IgD-negative memory B cell (primary cell): ENCODE data around the gene DOP1A. TPM values are rescaled to one million over a fixed set of nuclear protein-coding genes. Genes with fewer than 3 reads are reported as not detected.

Source experiments
- H3K27ac Mint-ChIP-seq, 3 donors: one replicate each; pipeline ENCODE4 v1.8.0; 2020 to 2022; ENCODE audit warnings: mild to moderate bottlenecking in 3 of 3, mixed read lengths in 3 of 3, moderate library complexity in 1 of 3
- H3K27me3 Mint-ChIP-seq: one replicate; pipeline ENCODE4 v1.8.0; 2021; ENCODE audit warnings: mixed read lengths
- H3K36me3 Mint-ChIP-seq: one replicate; pipeline ENCODE4 v1.8.0; 2020; ENCODE audit warnings: mild to moderate bottlenecking, mixed read lengths
- H3K4me1 Mint-ChIP-seq, 3 donors: one replicate each; pipeline ENCODE4 v1.8.0; 2020 to 2022; ENCODE audit warnings: mixed read lengths in 3 of 3, mild to moderate bottlenecking in 1 of 3
- H3K4me3 Mint-ChIP-seq, 4 donors: one replicate each; pipeline ENCODE4 v1.8.0; 2020 to 2022; ENCODE audit warnings: mild to moderate bottlenecking in 4 of 4, mixed read lengths in 4 of 4, moderate library complexity in 3 of 4
- H3K9me3 Mint-ChIP-seq, 3 donors: one replicate each; pipeline ENCODE4 v1.8.0; 2020 to 2021; ENCODE audit warnings: mixed read lengths in 3 of 3, mild to moderate bottlenecking in 1 of 3
- polyA plus RNA-seq: library from polyadenylated mRNA; unstranded; fragments of 300-500 nt; fragmentation: Illumina TruSeq; gene quantifications from one replicate; pipeline ENCODE4 v1.2.3, GENCODE V29; 2021

Gene DOP1A
- polyA plus RNA-seq, result 4.9 TPM

GRCh38 chr6:83067448-83068439, at the start of gene DOP1A:
DOP1A (plus strand) TSS chr6:83067671; CDS start chr6:83096978, 29,307 bp downstream.
- Mint-ChIP-seq H3K4me3 (peak within 1 kb of the TSS; percentile 93 to 99 (median 97)), H3K36me3 (no peaks in the 10 kb centered on the region), H3K9me3 (no peaks in the 10 kb centered on the region), H3K4me1 (peaks cover 32 to 42% (median 36%) of the 10 kb centered on the region in 3 donors), H3K27me3 (no peaks in the 10 kb centered on the region), H3K27ac (peak within 1 kb of the TSS; percentile 95 to 97 (median 97))

- no peak overlapping the region for H3K27ac Mint-ChIP-seq
- H3K27me3 Mint-ChIP-seq, result no peaks in the 10 kb centered on the region
- H3K4me1 Mint-ChIP-seq, result no peaks in the 10 kb centered on the region
- H3K36me3 Mint-ChIP-seq, result peaks cover 16% of the 10 kb centered on the region
- H3K4me3 Mint-ChIP-seq, result no peak overlapping the region
- peaks cover 0 to 5% (median 0%) of the 10 kb centered on the region in 3 donors for H3K9me3 Mint-ChIP-seq
Measured at GRCh38 chr6:83019741-83020140, 47.7 kb upstream of the DOP1A start.

GRCh38 chr6:83031689-83032088, 35.8 kb upstream of the DOP1A start:
- Mint-ChIP-seq H3K36me3 (peaks cover 29% of the 10 kb centered on the region), H3K27me3 (no peaks in the 10 kb centered on the region), H3K9me3 (peaks cover 4 to 13% (median 12%) of the 10 kb centered on the region in 3 donors), H3K27ac (no peak overlapping the region), H3K4me1 (no peaks in the 10 kb centered on the region), H3K4me3 (no peak overlapping the region)

GRCh38 chr6:83038246-83038645, 29.2 kb upstream of the DOP1A start:
- Mint-ChIP-seq H3K4me1 (no peaks in the 10 kb centered on the region), H3K27me3 (no peaks in the 10 kb centered on the region), H3K9me3 (peaks cover 0 to 8% (median 3%) of the 10 kb centered on the region in 3 donors), H3K4me3 (no peak overlapping the region), H3K36me3 (peaks cover 16% of the 10 kb centered on the region), H3K27ac (no peak overlapping the region)

- Mint-ChIP-seq H3K9me3 (no peaks in the 10 kb centered on the region), H3K4me1 (no peaks in the 10 kb centered on the region), H3K4me3 (no peak overlapping the region), H3K27me3 (no peaks in the 10 kb centered on the region), H3K36me3 (peaks cover 5% of the 10 kb centered on the region), H3K27ac (no peak overlapping the region)
Measured at GRCh38 chr6:83042467-83043053, 24.9 kb upstream of the DOP1A start.

- Mint-ChIP-seq H3K27me3 (no peaks in the 10 kb centered on the region), H3K4me3 (no peak overlapping the region), H3K4me1 (no peaks in the 10 kb centered on the region), H3K27ac (no peak overlapping the region), H3K9me3 (no peaks in the 10 kb centered on the region), H3K36me3 (peaks cover 5% of the 10 kb centered on the region)
Measured at GRCh38 chr6:83044091-83044768, 23.2 kb upstream of the DOP1A start.

- no peaks in the 10 kb centered on the region for H3K9me3 Mint-ChIP-seq
- no peaks in the 10 kb centered on the region for H3K4me1 Mint-ChIP-seq
- H3K36me3 Mint-ChIP-seq, result peaks cover 8% of the 10 kb centered on the region
- no peak overlapping the region for H3K27ac Mint-ChIP-seq
- no peak overlapping the region for H3K4me3 Mint-ChIP-seq
- H3K27me3 Mint-ChIP-seq, result no peaks in the 10 kb centered on the region
Measured at GRCh38 chr6:83047065-83047754, 20.3 kb upstream of the DOP1A start.

- H3K4me3 Mint-ChIP-seq, result no peak overlapping the region
- H3K27me3 Mint-ChIP-seq, result no peaks in the 10 kb centered on the region
- H3K27ac Mint-ChIP-seq, result no peak overlapping the region
- H3K9me3 Mint-ChIP-seq, result no peaks in the 10 kb centered on the region
- peaks cover 0 to 8% (median 0%) of the 10 kb centered on the region in 3 donors for H3K4me1 Mint-ChIP-seq
- peaks cover 5% of the 10 kb centered on the region for H3K36me3 Mint-ChIP-seq
Measured at GRCh38 chr6:83051377-83052172, 15.9 kb upstream of the DOP1A start.

- Mint-ChIP-seq H3K9me3 (no peaks in the 10 kb centered on the region), H3K4me1 (peaks cover 3 to 8% (median 8%) of the 10 kb centered on the region in 3 donors), H3K27me3 (no peaks in the 10 kb centered on the region), H3K4me3 (no peak overlapping the region), H3K36me3 (peaks cover 4% of the 10 kb centered on the region), H3K27ac (no peak overlapping the region)
Measured at GRCh38 chr6:83053678-83054077, 13.8 kb upstream of the DOP1A start.

GRCh38 chr6:83055366-83055964, 12.0 kb upstream of the DOP1A start:
- Mint-ChIP-seq H3K27me3 (no peaks in the 10 kb centered on the region), H3K27ac (no peak overlapping the region), H3K9me3 (no peaks in the 10 kb centered on the region), H3K4me1 (peaks cover 3 to 9% (median 8%) of the 10 kb centered on the region in 3 donors), H3K4me3 (no peak overlapping the region), H3K36me3 (peaks cover 4% of the 10 kb centered on the region)

- Mint-ChIP-seq H3K4me3 (no peak overlapping the region), H3K27ac (no peak overlapping the region), H3K9me3 (no peaks in the 10 kb centered on the region), H3K27me3 (no peaks in the 10 kb centered on the region), H3K36me3 (peaks cover 4% of the 10 kb centered on the region), H3K4me1 (peaks cover 10 to 18% (median 17%) of the 10 kb centered on the region in 3 donors)
Measured at GRCh38 chr6:83057705-83058321, 9.7 kb upstream of the DOP1A start.

GRCh38 chr6:83061190-83061589, 6.3 kb upstream of the DOP1A start:
- Mint-ChIP-seq H3K27ac (no peak overlapping the region), H3K9me3 (no peaks in the 10 kb centered on the region), H3K4me1 (peaks cover 20 to 32% (median 26%) of the 10 kb centered on the region in 3 donors), H3K36me3 (peaks cover 4% of the 10 kb centered on the region), H3K4me3 (peak overlapping the region in 1 of 4 donors; percentile 67), H3K27me3 (no peaks in the 10 kb centered on the region)

- Mint-ChIP-seq H3K4me1 (peaks cover 22 to 36% (median 25%) of the 10 kb centered on the region in 3 donors), H3K9me3 (no peaks in the 10 kb centered on the region), H3K27me3 (no peaks in the 10 kb centered on the region), H3K36me3 (peaks cover 4% of the 10 kb centered on the region), H3K27ac (no peak overlapping the region), H3K4me3 (no peak overlapping the region)
Measured at GRCh38 chr6:83062225-83062624, 5.2 kb upstream of the DOP1A start.
